ENCODE results near the gene MYCBP. TPM values are rescaled to one million over a fixed set of nuclear protein-coding genes. Genes with fewer than 3 reads are reported as not detected.

The MYCBP gene
- total RNA-seq, 1 experiment from 2014 or later: 15.0 TPM

GRCh38 chr1:38820860-38821259 lies 52.3 kb downstream of the MYCBP start:
- no peak for DNase-seq (ENCODE audit: low spot score)

- DNase-seq (ENCODE audit: low spot score): no peak
Observed at GRCh38 chr1:38819516-38819915, 53.6 kb downstream of the MYCBP start.

GRCh38 chr1:38819040-38819439 lies 54.1 kb downstream of the MYCBP start:
- no peak for DNase-seq (ENCODE audit: low spot score)

GRCh38 chr1:38818175-38818976 lies 54.8 kb downstream of the MYCBP start:
- no peak for DNase-seq (ENCODE audit: low spot score)

- no peak for DNase-seq (ENCODE audit: low spot score)
Observed at GRCh38 chr1:38817267-38818174, 55.6 kb downstream of the MYCBP start.

GRCh38 chr1:38815903-38816627 lies 57.1 kb downstream of the MYCBP start:
- DNase-seq (ENCODE audit: low spot score): no peak

GRCh38 chr1:38814984-38815464 lies 58.1 kb downstream of the MYCBP start:
- no peak for DNase-seq (ENCODE audit: low spot score)

- no peak for DNase-seq (ENCODE audit: low spot score)
Observed at GRCh38 chr1:38814444-38814983, 58.6 kb downstream of the MYCBP start.

- DNase-seq (ENCODE audit: low spot score): no peak
Observed at GRCh38 chr1:38812981-38813380, 60.2 kb downstream of the MYCBP start.

Small RNA genes lying within 50 kb of the gene (small RNA-seq; reads per million reads assigned to genes)
- not detected for gene GJA9-MYCBP

Other genes starting within 250 kb of the MYCBP start
- gene RRAGC, start 13.6 kb downstream of the MYCBP start, total RNA-seq (2014; rRNA removed; shearing (Covaris generic)): 2.3 and 4.3 TPM in 2 replicates
- 0.13 TPM in 1 of 2 replicates, not detected in the other for gene GJA9, start 8.2 kb upstream of the MYCBP start, total RNA-seq (2014; rRNA removed; shearing (Covaris generic))
- 8.5 and 12.3 TPM in 2 replicates for gene RHBDL2, start 68.5 kb upstream of the MYCBP start, total RNA-seq (2014; rRNA removed; shearing (Covaris generic))
- gene AKIRIN1, start 117.9 kb upstream of the MYCBP start, total RNA-seq (2014; rRNA removed; shearing (Covaris generic)): 70.7 and 79.6 TPM in 2 replicates
- gene NDUFS5, start 153.0 kb upstream of the MYCBP start, total RNA-seq (2014; rRNA removed; shearing (Covaris generic)): 427 and 450 TPM in 2 replicates

Measured in HT-29 (cell line).